T-cell (primary cell): ENCODE measurements around the gene HMGCL. TPM values are rescaled to one million over a fixed set of nuclear protein-coding genes. Genes with fewer than 3 reads are reported as not detected.
"Not testable (repeated sequence)": the region's sequence is repeated elsewhere in the genome, so short reads cannot be mapped to it uniquely, and the experiment has no call there.

Source experiments
- ATAC-seq, 4 experiments: fragments of 200-7000 bp in 3 of 4; fragments of 150-1000 bp in 1 of 4; cut with Tn5 transposase; replicated peaks in 1 of 4; 1 replicate in 3 of 4; 2 replicates in 1 of 4; pipeline ENCODE4 v1.10.0; 2021; ENCODE audit warnings: moderate library complexity in 3 of 4, mild to moderate bottlenecking in 2 of 4, moderate number of reproducible peaks in 1 of 4
- CTCF ChIA-PET, 2 donors: fragments of 300-600 bp; sonication (Branson Sonifier 250); formaldehyde crosslinking; loops; one replicate each; lab custom pipeline; 2022; ENCODE audit warnings: antibody characterized with exemption in 2 of 2; lab: Charles Lee
- POLR2A ChIA-PET, 2 donors: fragments of 300-600 bp; sonication (Branson Sonifier 250); formaldehyde crosslinking; loops; one replicate each; lab custom pipeline; 2022; ENCODE audit warnings: antibody characterized with exemption in 2 of 2; lab: Charles Lee
- DNase-seq, 35 experiments: peaks; one replicate each; pipeline versions ENCODE4 v3.0.0 to v3.0.0-alpha.2; 2013 to 2023
- H3K27ac ChIP-seq: one replicate; pipeline ENCODE4 v1.5.1; 2013; ENCODE audit warnings: low read length
- H3K27me3 ChIP-seq, 2 experiments: replicated peaks in 1 of 2; 1 replicate in 1 of 2; 2 replicates in 1 of 2; pipeline versions ENCODE4 v1.6.1 to v1.7.0; 2013; ENCODE audit warnings: low read length in 1 of 2, mixed read lengths in 1 of 2; ENCODE audit not compliant: control insufficient read depth in 2 of 2, insufficient read depth in 2 of 2; ENCODE audit errors: extremely low read depth in 1 of 2
- H3K36me3 ChIP-seq, 2 donors: 1 replicate in 1 of 2; 2 replicates in 1 of 2; pipeline versions ENCODE4 v1.6.1 to v1.7.0; 2013; ENCODE audit warnings: low read length in 1 of 2; ENCODE audit not compliant: control insufficient read depth in 2 of 2, insufficient read depth in 1 of 2; ENCODE audit errors: extremely low read depth in 1 of 2
- H3K4me1 ChIP-seq, 2 experiments: 1 replicate in 1 of 2; 2 replicates in 1 of 2; pipeline versions ENCODE4 v1.6.1 to v1.7.0; 2013; ENCODE audit warnings: low read length in 2 of 2, mixed read lengths in 1 of 2; ENCODE audit not compliant: insufficient read depth in 2 of 2, control insufficient read depth in 1 of 2; ENCODE audit errors: extremely low read depth in 1 of 2
- H3K4me3 ChIP-seq, 2 donors: 1 replicate in 1 of 2; 2 replicates in 1 of 2; pipeline versions ENCODE4 v1.5.1 to v1.7.0; 2013; ENCODE audit warnings: mild to moderate bottlenecking in 2 of 2, low read length in 1 of 2, moderate library complexity in 1 of 2; ENCODE audit not compliant: control insufficient read depth in 1 of 2; ENCODE audit errors: extremely low read depth in 1 of 2
- H3K9me3 ChIP-seq: 2 replicates; pipeline ENCODE4 v1.7.0; 2013
- H3K27ac Mint-ChIP-seq, 2 donors: one replicate each; pipeline ENCODE4 v1.8.0; 2020 to 2021; ENCODE audit warnings: mild to moderate bottlenecking in 2 of 2, mixed read lengths in 2 of 2
- H3K27me3 Mint-ChIP-seq, 2 donors: one replicate each; pipeline ENCODE4 v1.8.0; 2021 to 2022; ENCODE audit warnings: mixed read lengths in 2 of 2
- H3K36me3 Mint-ChIP-seq: one replicate; pipeline ENCODE4 v1.8.0; 2021; ENCODE audit warnings: mixed read lengths
- H3K4me1 Mint-ChIP-seq, 3 donors: one replicate each; pipeline ENCODE4 v1.8.0; 2020 to 2022; ENCODE audit warnings: mixed read lengths in 3 of 3, mild to moderate bottlenecking in 1 of 3
- H3K4me3 Mint-ChIP-seq, 3 donors: one replicate each; pipeline ENCODE4 v1.8.0; 2020 to 2022; ENCODE audit warnings: mild to moderate bottlenecking in 3 of 3, mixed read lengths in 3 of 3, moderate library complexity in 3 of 3
- H3K9me3 Mint-ChIP-seq, 3 donors: one replicate each; pipeline ENCODE4 v1.8.0; 2020 to 2022; ENCODE audit warnings: mixed read lengths in 3 of 3
- WGBS: methylation state at CpG from one replicate; pipeline ENCODE4 v1.1.5; 2013; ENCODE audit warnings: missing lambda C conversion rate; ENCODE audit not compliant: insufficient coverage; 5-methylcytosine and 5-hydroxymethylcytosine counted together
- total RNA-seq, 35 experiments: library from RNA in 6 of 35; stranded (reverse) in 6 of 35; fragments of 120-200 nt in 1 of 35; gene quantifications; one replicate each; pipeline versions ENCODE4 v1.2.1 to v1.2.4 and lab custom pipeline; 2013 to 2026

HMGCL gene
- total RNA-seq, 5 donors from 2014 or later (not counting 1 experiment from before 2014, with no cell fraction given), result 14.5 to 39.0 (median 32.9) TPM

DNA sequence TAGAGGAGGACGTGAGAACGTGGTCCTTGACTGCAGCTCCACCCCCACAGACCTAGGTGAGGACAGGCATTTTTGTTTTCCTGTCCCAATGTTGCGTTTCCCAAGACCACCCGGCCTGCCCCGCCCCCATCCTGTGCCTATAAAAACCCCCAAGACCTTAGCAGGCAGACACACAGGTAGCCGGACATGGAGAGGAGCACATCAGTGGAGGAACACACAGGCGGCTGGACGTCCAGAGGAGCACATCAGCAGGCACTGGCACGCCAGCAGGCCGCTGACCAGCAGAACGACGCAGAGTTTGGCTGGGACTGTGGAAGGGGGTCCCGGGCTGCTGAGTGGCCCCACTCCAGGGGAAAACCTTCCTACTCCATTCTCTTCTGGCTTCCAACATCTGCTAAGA, 12.7 kb upstream of the HMGCL start:
- DNase-seq (peak in 2 of 35 experiments; percentile 6 to 10), ATAC-seq (no peak)
- Histone ChIP-seq H3K4me3 (peak overlapping the region; percentile 36 to 39), H3K4me1 (peaks cover 0 to 8% of the 10 kb centered on the region in 2 experiments), H3K36me3 (no peaks in the 10 kb centered on the region), H3K9me3 (no peaks in the 10 kb centered on the region), H3K27me3 (peaks cover 0 to 7% of the 10 kb centered on the region in 2 experiments), H3K27ac (no peak overlapping the region)
- peak overlapping the region in 1 of 2 donors; percentile 44 for H3K27ac Mint-ChIP-seq
- H3K9me3 Mint-ChIP-seq, result no peaks in the 10 kb centered on the region
- peaks cover 5 to 12% (median 11%) of the 10 kb centered on the region in 3 donors for H3K4me1 Mint-ChIP-seq
- peak overlapping the region; percentile 65 to 75 (median 71) for H3K4me3 Mint-ChIP-seq
- no peaks in the 10 kb centered on the region for H3K36me3 Mint-ChIP-seq
- peaks cover 0 to 8% of the 10 kb centered on the region in 2 donors for H3K27me3 Mint-ChIP-seq
- ChIA-PET CTCF (no interaction called here), POLR2A (interaction anchor here in 1 of 2 donors (1.6 kb wide), 1 partner anchor 58 kb away, joined by 3 read pairs; no protein-coding TSS in a partner anchor)
- no CpG with 5 or more reads among the region's 13 CpGs for WGBS

- ATAC-seq (no peak), DNase-seq (no peak)
- Histone ChIP-seq H3K4me1 (peaks cover 0 to 8% of the 10 kb centered on the region in 2 experiments), H3K9me3 (no peaks in the 10 kb centered on the region), H3K4me3 (no peak overlapping the region), H3K27ac (no peak overlapping the region), H3K27me3 (peaks cover 0 to 7% of the 10 kb centered on the region in 2 experiments), H3K36me3 (no peaks in the 10 kb centered on the region)
- ChIA-PET POLR2A (no interaction called here), CTCF (no interaction called here)
- Mint-ChIP-seq H3K4me3 (no peak overlapping the region), H3K27ac (no peak overlapping the region), H3K27me3 (peaks cover 0 to 8% of the 10 kb centered on the region in 2 donors), H3K9me3 (no peaks in the 10 kb centered on the region), H3K4me1 (peaks cover 5 to 12% (median 11%) of the 10 kb centered on the region in 3 donors), H3K36me3 (no peaks in the 10 kb centered on the region)
- WGBS, result no CpG with 5 or more reads among the region's 3 CpGs
Observed at GRCh38 chr1:23836037-23836436, 10.8 kb upstream of the HMGCL start.

DNA sequence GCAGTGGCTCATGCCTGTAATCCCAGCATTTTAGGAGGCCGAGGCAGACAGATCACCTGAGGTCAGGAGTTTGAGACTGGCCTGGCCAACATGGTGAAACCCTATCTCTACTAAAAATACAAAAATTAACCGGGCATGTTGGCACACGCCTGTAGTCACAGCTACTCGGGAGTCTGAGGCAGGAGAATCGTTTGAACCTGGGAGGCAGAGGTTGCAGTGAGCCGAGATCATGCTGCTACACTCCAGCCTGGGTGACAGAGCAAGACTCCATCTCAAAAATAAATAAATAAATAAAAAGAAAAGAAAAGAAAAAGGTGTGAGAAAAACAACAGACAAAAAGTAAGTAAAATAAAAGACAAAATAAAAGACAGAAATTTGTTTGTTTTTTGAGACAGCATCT, 8.9 kb upstream of the HMGCL start:
- CTCF ChIA-PET, H3K27me3 ChIP-seq, DNase-seq, H3K36me3 Mint-ChIP-seq, H3K27me3 Mint-ChIP-seq, POLR2A ChIA-PET, H3K36me3 ChIP-seq, H3K9me3 ChIP-seq, H3K27ac ChIP-seq, H3K9me3 Mint-ChIP-seq, H3K4me1 ChIP-seq, H3K4me3 ChIP-seq, ATAC-seq, H3K4me3 Mint-ChIP-seq, H3K27ac Mint-ChIP-seq: not testable (repeated sequence)
- H3K4me1 Mint-ChIP-seq, result peaks cover 5 to 12% (median 11%) of the 10 kb centered on the region in 3 donors
- 60% methylated on average over 1 of the region's 6 CpGs for WGBS

GRCh38 chr1:23827717-23828116, 2.5 kb upstream of the HMGCL start:
- ATAC-seq (no peak), DNase-seq (no peak)
- H3K4me3 ChIP-seq, result no peak overlapping the region
- CTCF ChIA-PET, result no interaction called here
- Mint-ChIP-seq H3K4me1 (peaks cover 22 to 27% (median 23%) of the 10 kb centered on the region in 3 donors), H3K4me3 (no peak overlapping the region), H3K27me3 (no peaks in the 10 kb centered on the region), H3K27ac (no peak overlapping the region), H3K9me3 (no peaks in the 10 kb centered on the region), H3K36me3 (no peaks in the 10 kb centered on the region)
- H3K27me3 ChIP-seq, result no peaks in the 10 kb centered on the region
- WGBS, result no CpG with 5 or more reads among the region's 1 CpG
- H3K9me3 ChIP-seq, result no peaks in the 10 kb centered on the region
- POLR2A ChIA-PET, result no interaction called here
- peaks cover 5 to 13% of the 10 kb centered on the region in 2 experiments for H3K4me1 ChIP-seq
- H3K36me3 ChIP-seq, result no peaks in the 10 kb centered on the region
- H3K27ac ChIP-seq, result no peak overlapping the region

GRCh38 chr1:23826590-23826989, 1.4 kb upstream of the HMGCL start:
- H3K36me3 ChIP-seq, CTCF ChIA-PET, H3K27me3 Mint-ChIP-seq, H3K27ac ChIP-seq, H3K4me3 ChIP-seq, H3K36me3 Mint-ChIP-seq, DNase-seq, H3K9me3 Mint-ChIP-seq, H3K27me3 ChIP-seq, ATAC-seq, H3K9me3 ChIP-seq: not testable (repeated sequence)
- 100% methylated on average over 9 of the region's 13 CpGs for WGBS
- POLR2A ChIA-PET, result interaction anchor here in 1 of 2 donors (0.6 kb wide), 1 partner anchor 135 kb away, joined by 4 read pairs; the partner anchor contains the start of gene RPL11
- H3K4me1 ChIP-seq, result peaks cover 5 to 13% of the 10 kb centered on the region in 2 experiments
- Mint-ChIP-seq H3K4me1 (peaks cover 22 to 32% (median 26%) of the 10 kb centered on the region in 3 donors), H3K27ac (peak overlapping the region in 1 of 2 donors; percentile 97), H3K4me3 (peak overlapping the region; percentile 93 to 95 (median 94))

GRCh38 chr1:23825762-23826522, 713 bp upstream of the HMGCL start:
- peak; percentile 11 to 32 (median 18) for ATAC-seq
- Mint-ChIP-seq H3K27ac (peak overlapping the region; percentile 95 to 97), H3K36me3 (no peaks in the 10 kb centered on the region), H3K27me3 (no peaks in the 10 kb centered on the region), H3K4me1 (peaks cover 22 to 34% (median 26%) of the 10 kb centered on the region in 3 donors), H3K9me3 (no peaks in the 10 kb centered on the region), H3K4me3 (peak overlapping the region; percentile 93 to 95 (median 94))
- DNase-seq, result peak in 1 of 35 experiments; percentile 49
- H3K9me3 ChIP-seq, result no peaks in the 10 kb centered on the region
- ChIA-PET POLR2A (interaction anchor here (0.5 to 0.7 kb wide), 12 partner anchors 16 to 1816 kb away, joined by 3 to 9 read pairs (median 4); partner anchors contain the start of gene RPL11 (in 1 of the 2)), CTCF (interaction anchor here (0.7 to 2.6 kb wide), 3 partner anchors 15 to 341 kb away, joined by 3 to 21 read pairs (median 5); no protein-coding TSS in a partner anchor)
- WGBS, result 89% methylated on average over 10 of the region's 24 CpGs
- H3K27me3 ChIP-seq, result no peaks in the 10 kb centered on the region
- H3K27ac ChIP-seq, result peak overlapping the region; percentile 96
- peak overlapping the region; percentile 99 to 100 for H3K4me3 ChIP-seq
- peaks cover 5 to 13% of the 10 kb centered on the region in 2 experiments for H3K4me1 ChIP-seq
- no peaks in the 10 kb centered on the region for H3K36me3 ChIP-seq
